ENCODE results near the gene NFASC. TPM values are rescaled to one million over a fixed set of nuclear protein-coding genes. Genes with fewer than 3 reads are reported as not detected.
A peak's percentile ranks its signal among the peaks of the same experiment; 100 is the strongest.

NFASC gene
- 21.8 TPM for total RNA-seq
- polyA plus RNA-seq, result 9.5 TPM

GRCh38 chr1:204870160-204870912 is at the start of gene NFASC:
Gene NFASC, plus strand, starts transcription at chr1:204870862. Its CDS starts 73,454 bp downstream, at chr1:204944316.
- WGBS, result 83% methylated on average over 19 of the region's 19 CpGs
- DNase-seq (ENCODE audit: extremely low spot score), result no peak
- no peak within 1 kb of the TSS for H3K4me3 ChIP-seq (ENCODE audit: low read depth, low read length)
- H3K27ac ChIP-seq (ENCODE audit: low read depth), result no peak within 1 kb of the TSS
- H3K4me1 ChIP-seq (ENCODE audit: insufficient read depth), result no peaks in the 10 kb centered on the region
- no peaks in the 10 kb centered on the region for H3K36me3 ChIP-seq (ENCODE audit: insufficient read depth)

- no peak overlapping the region for H3K4me3 ChIP-seq (ENCODE audit: low read depth, low read length)
- peaks cover 4% of the 10 kb centered on the region for H3K4me1 ChIP-seq (ENCODE audit: insufficient read depth)
- H3K27ac ChIP-seq (ENCODE audit: low read depth), result no peak overlapping the region
- WGBS, result 22% methylated on average over 5 of the region's 5 CpGs
- H3K36me3 ChIP-seq (ENCODE audit: insufficient read depth), result no peaks in the 10 kb centered on the region
- no peak for DNase-seq (ENCODE audit: extremely low spot score)
These were observed 49.2 kb upstream of the NFASC start for GRCh38 chr1:204821476-204821875.

GRCh38 chr1:204821924-204822323 is 48.7 kb upstream of the NFASC start:
- no peaks in the 10 kb centered on the region for H3K36me3 ChIP-seq (ENCODE audit: insufficient read depth)
- peaks cover 4% of the 10 kb centered on the region for H3K4me1 ChIP-seq (ENCODE audit: insufficient read depth)
- WGBS, result 66% methylated on average over 4 of the region's 4 CpGs
- no peak overlapping the region for H3K4me3 ChIP-seq (ENCODE audit: low read depth, low read length)
- DNase-seq (ENCODE audit: extremely low spot score), result no peak
- no peak overlapping the region for H3K27ac ChIP-seq (ENCODE audit: low read depth)

- DNase-seq (ENCODE audit: extremely low spot score), result no peak
- 54% methylated on average over 4 of the region's 4 CpGs for WGBS
- H3K4me1 ChIP-seq (ENCODE audit: insufficient read depth), result peaks cover 1% of the 10 kb centered on the region
- no peak overlapping the region for H3K4me3 ChIP-seq (ENCODE audit: low read depth, low read length)
- no peak overlapping the region for H3K27ac ChIP-seq (ENCODE audit: low read depth)
- H3K36me3 ChIP-seq (ENCODE audit: insufficient read depth), result no peaks in the 10 kb centered on the region
These were observed 43.7 kb upstream of the NFASC start for GRCh38 chr1:204826970-204827369.

- Histone ChIP-seq H3K4me3 (ENCODE audit: low read depth, low read length) (peak overlapping the region; percentile 42), H3K27ac (ENCODE audit: low read depth) (no peak overlapping the region), H3K36me3 (ENCODE audit: insufficient read depth) (no peaks in the 10 kb centered on the region), H3K4me1 (ENCODE audit: insufficient read depth) (peaks cover 1% of the 10 kb centered on the region)
- no peak for DNase-seq (ENCODE audit: extremely low spot score)
- WGBS, result under 1% methylated on average over 53 of the region's 53 CpGs
These were observed 42.3 kb upstream of the NFASC start for GRCh38 chr1:204828352-204828850.

- no peaks in the 10 kb centered on the region for H3K4me1 ChIP-seq (ENCODE audit: insufficient read depth)
- DNase-seq (ENCODE audit: extremely low spot score), result no peak
- WGBS, result 30% methylated on average over 6 of the region's 6 CpGs
These were observed 41.4 kb upstream of the NFASC start for GRCh38 chr1:204829133-204829825.

GRCh38 chr1:204830747-204831146 is 39.9 kb upstream of the NFASC start:
- Histone ChIP-seq H3K36me3 (ENCODE audit: insufficient read depth) (no peaks in the 10 kb centered on the region), H3K4me1 (ENCODE audit: insufficient read depth) (no peaks in the 10 kb centered on the region), H3K27ac (ENCODE audit: low read depth) (no peak overlapping the region), H3K4me3 (ENCODE audit: low read depth, low read length) (no peak overlapping the region)
- no peak for DNase-seq (ENCODE audit: extremely low spot score)
- 46% methylated on average over 8 of the region's 8 CpGs for WGBS

More at GRCh38 chr1:204829133-204829825, 41.4 kb upstream of the NFASC start:
- Histone ChIP-seq H3K4me3 (ENCODE audit: low read depth, low read length) (peak overlapping the region; percentile 42), H3K36me3 (ENCODE audit: insufficient read depth) (no peaks in the 10 kb centered on the region), H3K27ac (ENCODE audit: low read depth) (no peak overlapping the region)

GRCh38 chr1:204831186-204831585 is 39.5 kb upstream of the NFASC start:
- H3K36me3 ChIP-seq (ENCODE audit: insufficient read depth), result no peaks in the 10 kb centered on the region
- H3K4me1 ChIP-seq (ENCODE audit: insufficient read depth), result no peaks in the 10 kb centered on the region
- DNase-seq (ENCODE audit: extremely low spot score), result no peak
- H3K27ac ChIP-seq (ENCODE audit: low read depth), result no peak overlapping the region
- no peak overlapping the region for H3K4me3 ChIP-seq (ENCODE audit: low read depth, low read length)
- 44% methylated on average over 3 of the region's 3 CpGs for WGBS

- 34% methylated on average over 5 of the region's 5 CpGs for WGBS
- DNase-seq (ENCODE audit: extremely low spot score), result no peak
- H3K4me3 ChIP-seq (ENCODE audit: low read depth, low read length), result no peak overlapping the region
- no peaks in the 10 kb centered on the region for H3K36me3 ChIP-seq (ENCODE audit: insufficient read depth)
- no peaks in the 10 kb centered on the region for H3K4me1 ChIP-seq (ENCODE audit: insufficient read depth)
- H3K27ac ChIP-seq (ENCODE audit: low read depth), result no peak overlapping the region
These were observed 36.3 kb upstream of the NFASC start for GRCh38 chr1:204834336-204834735.

GRCh38 chr1:204834752-204835151 is 35.9 kb upstream of the NFASC start:
- Histone ChIP-seq H3K36me3 (ENCODE audit: insufficient read depth) (no peaks in the 10 kb centered on the region), H3K27ac (ENCODE audit: low read depth) (no peak overlapping the region), H3K4me3 (ENCODE audit: low read depth, low read length) (no peak overlapping the region), H3K4me1 (ENCODE audit: insufficient read depth) (no peaks in the 10 kb centered on the region)
- no peak for DNase-seq (ENCODE audit: extremely low spot score)
- WGBS, result 64% methylated on average over 4 of the region's 4 CpGs

GRCh38 chr1:204835737-204836136 is 34.9 kb upstream of the NFASC start:
- no peaks in the 10 kb centered on the region for H3K4me1 ChIP-seq (ENCODE audit: insufficient read depth)
- WGBS, result 85% methylated on average over 3 of the region's 3 CpGs
- no peak for DNase-seq (ENCODE audit: extremely low spot score)

GRCh38 chr1:204836856-204837255 is 33.8 kb upstream of the NFASC start:
- no peak for DNase-seq (ENCODE audit: extremely low spot score)
- Histone ChIP-seq H3K27ac (ENCODE audit: low read depth) (no peak overlapping the region), H3K36me3 (ENCODE audit: insufficient read depth) (no peaks in the 10 kb centered on the region), H3K4me3 (ENCODE audit: low read depth, low read length) (no peak overlapping the region), H3K4me1 (ENCODE audit: insufficient read depth) (no peaks in the 10 kb centered on the region)
- 68% methylated on average over 1 of the region's 1 CpG for WGBS

More at GRCh38 chr1:204835737-204836136, 34.9 kb upstream of the NFASC start:
- no peaks in the 10 kb centered on the region for H3K36me3 ChIP-seq (ENCODE audit: insufficient read depth)
- no peak overlapping the region for H3K4me3 ChIP-seq (ENCODE audit: low read depth, low read length)
- H3K27ac ChIP-seq (ENCODE audit: low read depth), result no peak overlapping the region

GRCh38 chr1:204837440-204838084 is 33.1 kb upstream of the NFASC start:
- Histone ChIP-seq H3K4me3 (ENCODE audit: low read depth, low read length) (no peak overlapping the region), H3K36me3 (ENCODE audit: insufficient read depth) (no peaks in the 10 kb centered on the region), H3K27ac (ENCODE audit: low read depth) (no peak overlapping the region), H3K4me1 (ENCODE audit: insufficient read depth) (no peaks in the 10 kb centered on the region)
- DNase-seq (ENCODE audit: extremely low spot score), result no peak
- 30% methylated on average over 7 of the region's 7 CpGs for WGBS
